Measurements from ENCODE around the gene BRPF1.

The BRPF1 gene

DNA sequence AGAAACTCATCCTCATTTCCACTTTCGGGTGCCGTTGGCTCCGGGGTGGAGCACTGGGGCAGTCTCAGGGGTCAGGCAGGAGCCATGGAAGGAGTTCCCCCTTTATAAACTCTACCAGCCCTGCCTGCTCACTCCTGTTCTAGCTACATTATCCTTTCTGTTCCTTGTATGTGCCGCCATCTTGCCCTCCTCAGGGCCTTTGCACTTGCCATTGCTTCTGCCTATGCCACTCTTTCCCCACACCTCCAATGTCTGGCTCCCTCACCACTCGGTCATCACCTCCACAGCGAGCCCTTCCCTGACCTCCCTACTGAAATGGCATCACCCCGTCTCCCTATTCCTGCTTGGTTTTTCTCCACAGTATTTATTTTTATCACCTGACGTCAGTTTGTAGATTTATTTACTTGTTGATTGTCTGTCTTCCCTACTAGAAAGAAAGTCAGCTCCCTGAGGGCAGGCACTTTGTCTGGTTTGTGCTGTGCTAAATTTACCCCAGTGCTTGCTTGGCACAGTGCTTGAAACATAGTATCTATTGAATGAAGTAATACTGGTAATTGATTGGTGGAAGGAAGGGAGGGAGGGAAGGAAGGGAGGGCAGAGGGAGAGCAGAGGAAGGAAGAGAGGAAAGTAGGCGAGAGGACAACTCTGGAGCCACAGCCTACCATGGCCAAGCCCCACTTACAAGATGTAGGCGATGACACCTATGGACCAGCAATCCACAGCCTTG, 29.4 kb downstream of the BRPF1 start:
- in situ Hi-C loops (cut with HindIII; ENCODE audit: low sequenced_read_pairs) = no loop called here
- no peak overlapping the region for H3K4me3 ChIP-seq (ENCODE audit: low read depth, low read length)
- no peak for DNase-seq (ENCODE audit: low read depth)
- TF ChIP-seq, protein P1, sequence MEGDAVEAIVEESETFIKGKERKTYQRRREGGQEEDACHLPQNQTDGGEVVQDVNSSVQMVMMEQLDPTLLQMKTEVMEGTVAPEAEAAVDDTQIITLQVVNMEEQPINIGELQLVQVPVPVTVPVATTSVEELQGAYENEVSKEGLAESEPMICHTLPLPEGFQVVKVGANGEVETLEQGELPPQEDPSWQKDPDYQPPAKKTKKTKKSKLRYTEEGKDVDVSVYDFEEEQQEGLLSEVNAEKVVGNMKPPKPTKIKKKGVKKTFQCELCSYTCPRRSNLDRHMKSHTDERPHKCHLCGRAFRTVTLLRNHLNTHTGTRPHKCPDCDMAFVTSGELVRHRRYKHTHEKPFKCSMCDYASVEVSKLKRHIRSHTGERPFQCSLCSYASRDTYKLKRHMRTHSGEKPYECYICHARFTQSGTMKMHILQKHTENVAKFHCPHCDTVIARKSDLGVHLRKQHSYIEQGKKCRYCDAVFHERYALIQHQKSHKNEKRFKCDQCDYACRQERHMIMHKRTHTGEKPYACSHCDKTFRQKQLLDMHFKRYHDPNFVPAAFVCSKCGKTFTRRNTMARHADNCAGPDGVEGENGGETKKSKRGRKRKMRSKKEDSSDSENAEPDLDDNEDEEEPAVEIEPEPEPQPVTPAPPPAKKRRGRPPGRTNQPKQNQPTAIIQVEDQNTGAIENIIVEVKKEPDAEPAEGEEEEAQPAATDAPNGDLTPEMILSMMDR (IDR thresholded peaks at IDR 0.05; ENCODE audit: low read depth, low read length, missing control alignments) = no peak

DNA sequence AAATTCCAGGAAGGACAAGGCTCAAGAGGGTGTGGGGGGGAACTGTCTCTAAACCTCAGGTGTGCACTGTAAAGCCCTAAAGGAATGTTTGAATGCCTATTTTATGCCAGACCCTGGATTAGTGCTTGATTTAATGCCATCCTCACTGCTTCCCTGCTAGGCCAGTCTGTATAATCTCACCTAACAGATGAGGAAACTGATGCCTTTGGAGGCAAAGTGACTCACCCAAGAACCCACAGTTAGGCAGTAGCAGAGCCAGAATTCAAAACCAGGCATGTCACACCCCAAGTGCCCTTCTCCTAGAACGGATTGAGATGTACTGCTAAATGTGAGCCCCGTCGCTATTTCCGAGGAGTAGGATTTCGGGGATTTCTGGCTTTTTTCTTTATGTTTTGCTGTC, 30.4 kb downstream of the BRPF1 start:
- in situ Hi-C loops (cut with HindIII; ENCODE audit: low sequenced_read_pairs) = no loop called here
- no peak overlapping the region for H3K4me3 ChIP-seq (ENCODE audit: low read depth, low read length)
- DNase-seq (ENCODE audit: low read depth) = no peak
- TF ChIP-seq, protein P1 (IDR thresholded peaks at IDR 0.05; ENCODE audit: low read depth, low read length, missing control alignments) = no peak

DNA sequence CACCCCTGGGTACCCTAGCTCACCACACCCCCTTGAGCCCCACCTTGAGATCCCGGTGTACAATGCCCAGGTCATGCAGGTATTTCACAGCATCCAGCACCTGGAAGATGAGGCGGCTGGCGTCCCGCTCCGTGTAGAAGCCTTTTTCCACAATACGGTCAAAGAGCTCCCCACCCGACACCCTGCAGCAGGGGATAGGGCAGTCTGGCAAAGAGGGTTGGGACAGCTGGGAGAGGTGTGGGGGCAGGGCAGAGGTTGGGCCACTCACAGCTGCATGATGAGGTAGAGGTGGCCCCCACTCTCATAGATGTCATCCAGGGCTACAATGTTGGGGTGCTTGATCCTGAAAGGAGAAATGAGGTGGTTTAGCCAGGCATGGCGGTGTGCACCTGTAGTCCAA, 31.3 kb downstream of the BRPF1 start:
- in situ Hi-C loops (cut with HindIII; ENCODE audit: low sequenced_read_pairs) = no loop called here

DNA sequence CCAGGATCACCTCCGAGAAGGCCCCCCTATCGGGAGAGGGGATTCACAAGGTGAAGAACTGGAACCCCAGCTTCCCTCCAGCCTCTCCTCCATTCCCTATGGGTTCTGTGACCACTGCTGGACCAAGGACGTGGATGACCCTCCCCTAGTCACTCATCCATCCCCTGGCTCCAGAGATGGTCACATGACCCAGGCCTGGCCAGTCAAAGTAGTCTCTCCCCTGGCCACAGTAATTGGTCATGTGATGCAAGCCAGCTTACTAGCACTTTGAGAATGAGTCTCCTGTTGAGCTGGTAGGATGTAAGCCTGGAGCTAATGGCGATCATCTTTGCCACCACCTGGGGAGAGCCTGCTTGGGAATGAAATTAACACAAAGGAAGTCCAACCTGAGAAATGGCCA, 34.3 kb downstream of the BRPF1 start:
- no peak for DNase-seq (ENCODE audit: low read depth)
- in situ Hi-C loops (cut with HindIII; ENCODE audit: low sequenced_read_pairs) = no loop called here
- H3K4me3 ChIP-seq (ENCODE audit: low read depth, low read length) = no peak overlapping the region
- TF ChIP-seq, protein P1 (IDR thresholded peaks at IDR 0.05; ENCODE audit: low read depth, low read length, missing control alignments) = no peak

More for the DNA sequence above, 31.3 kb downstream of the BRPF1 start:
- TF ChIP-seq, protein P1 (IDR thresholded peaks at IDR 0.05; ENCODE audit: low read depth, low read length, missing control alignments) = no peak
- H3K4me3 ChIP-seq (ENCODE audit: low read depth, low read length) = no peak overlapping the region
- DNase-seq (ENCODE audit: low read depth) = no peak

DNA sequence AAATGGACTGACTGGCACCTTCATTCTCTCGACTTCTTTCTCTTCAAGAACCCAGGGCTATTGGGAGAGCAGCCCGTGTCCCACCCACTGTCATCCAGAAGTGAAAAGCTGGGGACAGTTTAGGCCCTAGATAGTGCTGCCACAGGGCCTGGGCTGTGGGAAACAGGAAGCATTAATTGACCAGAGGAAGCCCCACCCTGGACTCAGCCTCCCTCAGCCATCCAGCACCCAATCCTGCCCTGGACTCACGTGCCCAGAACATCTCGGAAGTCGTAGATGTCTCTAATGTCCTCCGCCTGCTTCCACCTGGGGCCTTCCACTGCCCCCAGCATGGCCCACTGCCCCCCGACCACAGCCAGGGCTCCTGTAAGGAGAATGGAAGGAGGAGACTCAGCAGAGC, 35.9 kb downstream of the BRPF1 start:
- in situ Hi-C loops (cut with HindIII; ENCODE audit: low sequenced_read_pairs) = no loop called here
- no peak for DNase-seq (ENCODE audit: low read depth)
- no peak overlapping the region for H3K4me3 ChIP-seq (ENCODE audit: low read depth, low read length)
- TF ChIP-seq, protein P1 (IDR thresholded peaks at IDR 0.05; ENCODE audit: low read depth, low read length, missing control alignments) = no peak

DNA sequence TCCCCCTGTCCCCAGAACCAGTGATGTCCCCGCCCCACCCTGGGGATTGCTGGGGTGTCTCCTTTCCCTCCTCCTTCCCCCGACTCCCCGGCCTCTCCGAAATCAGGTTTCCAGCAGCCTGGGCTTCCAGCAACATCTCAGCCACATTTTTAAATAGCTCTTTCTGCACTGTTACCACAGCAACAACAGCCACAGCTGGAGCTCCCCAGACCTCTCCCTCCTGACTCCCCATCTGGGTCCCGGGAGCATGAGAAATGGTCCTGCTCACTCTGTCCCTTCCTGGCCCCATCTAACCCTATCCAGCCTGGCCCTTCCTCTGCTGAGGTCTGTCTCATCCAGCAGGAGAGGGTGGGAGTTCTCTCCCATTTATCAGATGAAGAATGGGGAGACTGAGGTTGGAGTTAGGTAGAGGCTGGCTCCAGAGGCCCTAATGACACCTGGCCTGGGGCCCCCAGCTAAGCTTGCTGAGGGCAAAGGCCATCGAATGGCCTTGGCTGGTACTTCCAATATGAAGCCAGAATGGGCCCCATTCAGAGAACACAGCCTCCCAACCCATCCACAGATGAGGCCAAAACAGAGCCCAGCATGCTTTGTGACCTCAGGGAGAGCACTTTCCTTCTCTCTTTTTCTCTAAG, 36.7 kb downstream of the BRPF1 start:
- in situ Hi-C loops (cut with HindIII; ENCODE audit: low sequenced_read_pairs) = no loop called here
- TF ChIP-seq, protein P1 (IDR thresholded peaks at IDR 0.05; ENCODE audit: low read depth, low read length, missing control alignments) = no peak
- no peak overlapping the region for H3K4me3 ChIP-seq (ENCODE audit: low read depth, low read length)
- DNase-seq (ENCODE audit: low read depth) = no peak

All from astrocyte of the cerebellum (primary cell).